Smooth muscle cell (in vitro differentiated cells): ENCODE data around the gene SPRING1. TPM values are rescaled to one million over a fixed set of nuclear protein-coding genes. Genes with fewer than 3 reads are reported as not detected.
"Not testable (repeated sequence)": the region's sequence is repeated elsewhere in the genome, so short reads cannot be mapped to it uniquely, and the experiment has no call there.

Source experiments
- DNase-seq: peaks from one replicate; lab custom pipeline; 2025; ENCODE audit not compliant: unreplicated experiment; lab: John Stamatoyannopoulos, UW
- H2AFZ ChIP-seq: fragments of 200-600 bp; sonication (generic); 2 replicates; pipeline ENCODE4 v1.6.0; 2016; ENCODE audit warnings: antibody characterized with exemption, low read depth, mild to moderate bottlenecking
- H3F3A ChIP-seq: fragments of 200-600 bp; sonication (generic); 2 replicates; pipeline ENCODE4 v1.6.0; 2017; ENCODE audit warnings: antibody characterized with exemption, low read depth
- H3K27ac ChIP-seq: fragments of 200-600 bp; sonication (generic); 2 replicates; pipeline ENCODE4 v1.5.1; 2016; ENCODE audit warnings: low read depth, mild to moderate bottlenecking
- H3K27me3 ChIP-seq: fragments of 200-600 bp; sonication (generic); 2 replicates; pipeline ENCODE4 v1.6.1; 2016; ENCODE audit warnings: low read depth, mild to moderate bottlenecking
- H3K36me3 ChIP-seq: fragments of 200-600 bp; sonication (generic); 2 replicates; pipeline ENCODE4 v1.5.1; 2016; ENCODE audit warnings: low read depth
- H3K4me1 ChIP-seq: fragments of 200-600 bp; sonication (generic); 2 replicates; pipeline ENCODE4 v1.5.1; 2016; ENCODE audit warnings: low read depth
- H3K4me2 ChIP-seq: fragments of 200-600 bp; sonication (generic); 2 replicates; pipeline ENCODE4 v1.6.0; 2016; ENCODE audit warnings: mild to moderate bottlenecking
- H3K4me3 ChIP-seq: fragments of 200-600 bp; sonication (generic); 2 replicates; pipeline ENCODE4 v1.5.1; 2016; ENCODE audit warnings: mild to moderate bottlenecking
- H3K79me2 ChIP-seq: fragments of 200-600 bp; sonication (generic); 2 replicates; pipeline ENCODE4 v1.6.0; 2016; ENCODE audit warnings: low read depth, mild to moderate bottlenecking
- H3K9ac ChIP-seq: fragments of 200-600 bp; sonication (generic); 2 replicates; pipeline ENCODE4 v1.6.0; 2016; ENCODE audit warnings: low read depth
- H3K9me3 ChIP-seq: fragments of 200-600 bp; sonication (generic); replicated peaks from 2 replicates; pipeline ENCODE4 v1.5.1; 2016; ENCODE audit warnings: low read depth
- H4K20me1 ChIP-seq: fragments of 200-600 bp; sonication (generic); 2 replicates; pipeline ENCODE4 v1.6.0; 2016; ENCODE audit warnings: low read depth
- WGBS: methylation state at CpG from one replicate; pipeline ENCODE4 v1.1.7; 2016; ENCODE audit warnings: low lambda C conversion rate; 5-methylcytosine and 5-hydroxymethylcytosine counted together
- polyA plus RNA-seq: library from polyadenylated mRNA; unstranded; fragments of >200 nt; fragmentation: Nextera tagmentation; extraction: Ambion mirVana; gene quantifications from 2 replicates; pipeline ENCODE4 v1.2.1, GENCODE V29; 2016
- total RNA-seq: library from RNA; depleted of rRNA; stranded (reverse); fragments of >200 nt; gene quantifications from 2 replicates; pipeline ENCODE4 v1.2.3, GENCODE V29; 2014
- TF ChIP-seq, protein P1 (sequence below): fragments of 200-600 bp; sonication (generic); IDR thresholded peaks from 2 replicates; pipeline ENCODE4 v1.5.1; 2017; ENCODE audit warnings: borderline replicate concordance, mild to moderate bottlenecking, antibody characterized with exemption; ENCODE audit not compliant: insufficient read depth, poor library complexity, severe bottlenecking

The SPRING1 gene
- total and polyA plus RNA-seq, 2 experiments from 2014 or later: 19.0 to 25.8 TPM

DNA sequence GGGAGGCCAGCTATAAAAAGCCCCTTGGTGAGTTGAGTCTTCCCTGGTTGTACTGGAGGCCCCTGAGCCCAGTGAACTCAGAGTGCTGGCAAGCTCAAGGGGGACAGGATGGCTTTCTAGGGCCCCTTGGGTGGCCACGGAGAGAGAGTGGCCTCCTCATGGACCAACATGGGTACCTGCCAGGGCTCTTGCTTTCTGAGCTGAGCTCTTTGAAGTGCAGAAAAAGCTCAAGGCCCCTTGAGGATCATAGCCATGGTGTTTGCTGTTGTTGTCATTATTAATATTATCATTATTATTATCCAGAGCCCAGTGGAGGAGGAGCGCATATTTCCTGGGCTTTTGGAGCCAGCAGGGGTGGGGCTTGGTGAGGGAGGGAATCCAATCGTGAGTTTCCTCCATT is 6.9 kb upstream of the SPRING1 start:
- Histone ChIP-seq H3K4me1 (no peaks in the 10 kb centered on the region), H2AFZ (no peak overlapping the region), H3K9ac (no peak overlapping the region), H3F3A (no peaks in the 10 kb centered on the region), H3K4me3 (no peak overlapping the region), H4K20me1 (no peaks in the 10 kb centered on the region), H3K27ac (no peak overlapping the region), H3K36me3 (no peaks in the 10 kb centered on the region), H3K9me3 (no peaks in the 10 kb centered on the region), H3K4me2 (no peak overlapping the region), H3K27me3 (no peaks in the 10 kb centered on the region), H3K79me2 (no peaks in the 10 kb centered on the region)
- no peak for DNase-seq
- 85% methylated on average over 3 of the region's 3 CpGs for WGBS
- TF ChIP-seq, protein P1, sequence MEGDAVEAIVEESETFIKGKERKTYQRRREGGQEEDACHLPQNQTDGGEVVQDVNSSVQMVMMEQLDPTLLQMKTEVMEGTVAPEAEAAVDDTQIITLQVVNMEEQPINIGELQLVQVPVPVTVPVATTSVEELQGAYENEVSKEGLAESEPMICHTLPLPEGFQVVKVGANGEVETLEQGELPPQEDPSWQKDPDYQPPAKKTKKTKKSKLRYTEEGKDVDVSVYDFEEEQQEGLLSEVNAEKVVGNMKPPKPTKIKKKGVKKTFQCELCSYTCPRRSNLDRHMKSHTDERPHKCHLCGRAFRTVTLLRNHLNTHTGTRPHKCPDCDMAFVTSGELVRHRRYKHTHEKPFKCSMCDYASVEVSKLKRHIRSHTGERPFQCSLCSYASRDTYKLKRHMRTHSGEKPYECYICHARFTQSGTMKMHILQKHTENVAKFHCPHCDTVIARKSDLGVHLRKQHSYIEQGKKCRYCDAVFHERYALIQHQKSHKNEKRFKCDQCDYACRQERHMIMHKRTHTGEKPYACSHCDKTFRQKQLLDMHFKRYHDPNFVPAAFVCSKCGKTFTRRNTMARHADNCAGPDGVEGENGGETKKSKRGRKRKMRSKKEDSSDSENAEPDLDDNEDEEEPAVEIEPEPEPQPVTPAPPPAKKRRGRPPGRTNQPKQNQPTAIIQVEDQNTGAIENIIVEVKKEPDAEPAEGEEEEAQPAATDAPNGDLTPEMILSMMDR: no peak

DNA sequence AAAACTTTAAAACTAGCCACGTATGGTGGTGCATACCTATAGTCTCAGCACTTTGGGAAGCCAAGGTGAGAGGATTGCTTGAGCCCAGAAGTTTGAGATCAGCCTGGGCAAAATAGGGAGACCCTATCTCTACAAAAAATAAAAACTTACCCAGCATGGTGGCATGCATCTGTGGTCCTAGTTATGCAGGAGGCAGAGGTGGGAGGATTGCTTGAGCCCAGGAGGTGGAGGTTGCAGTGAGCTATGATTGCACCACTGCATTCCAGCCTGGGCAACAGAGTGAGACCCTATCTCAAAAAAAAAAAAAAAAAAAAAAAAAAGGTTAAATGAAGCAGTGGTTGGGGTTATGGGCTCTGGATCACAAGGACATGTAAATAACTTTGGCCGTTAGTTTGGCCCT is 4.9 kb upstream of the SPRING1 start:
- not testable (repeated sequence) for H3K4me3 ChIP-seq, H3K4me1 ChIP-seq, H3K9me3 ChIP-seq, H3F3A ChIP-seq, DNase-seq, H3K9ac ChIP-seq, H3K27ac ChIP-seq, H3K79me2 ChIP-seq, H3K36me3 ChIP-seq, H4K20me1 ChIP-seq, H3K27me3 ChIP-seq, H2AFZ ChIP-seq, H3K4me2 ChIP-seq
- WGBS: 82% methylated on average over 2 of the region's 2 CpGs

DNA sequence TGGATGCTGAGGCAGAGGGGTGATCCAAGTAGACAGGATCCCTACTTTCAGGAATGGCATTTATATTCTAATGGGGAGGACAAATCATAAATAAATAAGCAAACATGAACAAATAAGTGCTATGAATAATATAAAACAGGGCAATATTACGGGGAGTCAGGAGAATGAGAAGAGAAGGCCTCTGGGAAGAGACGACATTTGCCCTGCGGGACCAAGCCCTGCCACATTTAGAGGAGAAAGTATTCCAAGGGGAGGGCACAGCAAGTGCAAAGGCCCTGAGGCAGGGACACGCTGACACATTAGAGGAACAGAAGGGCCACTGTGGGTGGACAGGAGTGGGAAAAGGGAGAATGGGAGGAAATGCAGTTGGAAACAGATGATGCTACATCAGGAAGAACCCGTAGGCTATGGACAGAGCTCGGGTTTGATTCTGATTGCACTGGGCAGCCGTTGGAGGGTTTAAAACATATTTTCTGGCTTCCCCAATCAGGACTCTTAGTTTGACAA is 1.6 kb upstream of the SPRING1 start:
- Histone ChIP-seq H3K4me3 (no peak overlapping the region), H3F3A (no peaks in the 10 kb centered on the region), H3K9ac (no peak overlapping the region), H3K9me3 (no peaks in the 10 kb centered on the region), H3K27ac (no peak overlapping the region), H3K27me3 (no peaks in the 10 kb centered on the region), H4K20me1 (peaks cover 5% of the 10 kb centered on the region), H3K4me1 (peaks cover 6% of the 10 kb centered on the region), H3K4me2 (no peak overlapping the region), H2AFZ (peak overlapping the region; percentile 89), H3K79me2 (peaks cover 14% of the 10 kb centered on the region), H3K36me3 (no peaks in the 10 kb centered on the region)
- TF ChIP-seq, protein P1: no peak
- DNase-seq: no peak
- WGBS: 93% methylated on average over 7 of the region's 7 CpGs

DNA sequence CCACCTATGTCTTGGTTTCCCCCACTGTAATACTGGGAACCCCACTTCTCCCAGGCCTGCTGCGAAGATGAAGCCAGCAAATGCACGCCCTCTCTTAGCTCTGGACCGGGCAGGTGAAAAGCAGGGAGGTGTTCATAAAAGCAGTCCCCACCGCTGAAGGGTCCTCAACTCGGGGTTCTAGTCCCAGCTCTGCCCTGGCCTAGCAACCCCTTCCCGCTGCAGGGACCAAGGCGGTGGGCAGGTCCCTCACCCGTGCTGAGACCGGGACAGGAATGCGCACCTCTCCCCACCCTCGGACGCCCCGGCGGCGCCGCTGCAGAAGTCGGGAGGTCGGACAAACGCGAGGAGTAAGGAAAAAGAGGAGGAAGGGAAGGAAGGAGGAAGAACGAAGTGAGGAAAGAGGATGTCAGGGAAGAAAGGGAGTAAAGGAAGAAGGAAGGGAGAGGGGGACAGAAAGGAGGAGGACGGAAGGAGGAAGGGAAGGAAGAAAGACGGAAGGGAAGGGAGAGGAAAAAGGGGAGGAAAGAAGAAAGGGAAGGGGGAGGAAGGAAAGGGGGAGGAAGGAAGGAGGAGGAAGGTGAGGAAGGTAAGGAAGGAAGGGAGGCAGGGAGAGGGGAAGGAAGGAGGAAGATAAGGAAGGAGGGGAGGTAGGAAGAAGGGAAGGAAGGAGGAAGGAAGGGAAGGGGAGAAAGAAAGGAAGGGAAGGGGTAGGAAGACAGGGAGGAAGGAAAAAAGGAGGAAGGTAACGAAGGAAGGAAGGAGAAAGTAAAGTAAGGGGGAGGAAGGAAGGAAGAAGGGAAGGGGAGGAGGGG is 701 bp downstream of the SPRING1 start:
- H3K4me3 ChIP-seq: peak overlapping the region; percentile 75
- TF ChIP-seq, protein P1: no peak
- H3K27ac ChIP-seq: no peak overlapping the region
- peaks cover 6% of the 10 kb centered on the region for H3K4me1 ChIP-seq
- H4K20me1 ChIP-seq: peaks cover 17% of the 10 kb centered on the region
- H2AFZ ChIP-seq: peak overlapping the region; percentile 69
- 1% methylated on average over 24 of the region's 24 CpGs for WGBS
- peak overlapping the region; percentile 72 for H3K9ac ChIP-seq
- H3K9me3 ChIP-seq: no peaks in the 10 kb centered on the region
- no peaks in the 10 kb centered on the region for H3F3A ChIP-seq
- peak overlapping the region; percentile 98 for H3K4me2 ChIP-seq
- DNase-seq: no peak
- no peaks in the 10 kb centered on the region for H3K36me3 ChIP-seq
- H3K27me3 ChIP-seq: no peaks in the 10 kb centered on the region
- peaks cover 25% of the 10 kb centered on the region for H3K79me2 ChIP-seq
